ENCODE measurements around the gene ORAI3.
A peak's percentile ranks its signal among the peaks of the same experiment; 100 is the strongest.

The ORAI3 gene

GRCh38 chr16:30920891-30921290, 28.0 kb upstream of the ORAI3 start:
- FAIRE-seq, result no peak
- no peak for DNase-seq (ENCODE audit: insufficient read length, low spot score)
- no peak for TF ChIP-seq CTCF (IDR thresholded peaks at IDR 0.05; ENCODE audit: insufficient read depth, missing control alignments)

GRCh38 chr16:30921459-30921747, 27.5 kb upstream of the ORAI3 start:
- no peak for DNase-seq (ENCODE audit: insufficient read length, low spot score)
- FAIRE-seq, result no peak
- no peak for TF ChIP-seq CTCF (IDR thresholded peaks at IDR 0.05; ENCODE audit: insufficient read depth, missing control alignments)

GRCh38 chr16:30921748-30922419, 27.0 kb upstream of the ORAI3 start:
- peak; percentile 92 for TF ChIP-seq CTCF (IDR thresholded peaks at IDR 0.05; ENCODE audit: insufficient read depth, missing control alignments)
- FAIRE-seq (no peak), DNase-seq (ENCODE audit: insufficient read length, low spot score) (peak; percentile 43)

- no peak for TF ChIP-seq CTCF (IDR thresholded peaks at IDR 0.05; ENCODE audit: insufficient read depth, missing control alignments)
- FAIRE-seq, result peak; percentile 82
- DNase-seq (ENCODE audit: insufficient read length, low spot score), result peak; percentile 44
Measured at GRCh38 chr16:30922420-30922959, 26.4 kb upstream of the ORAI3 start.

- FAIRE-seq (no peak), DNase-seq (ENCODE audit: insufficient read length, low spot score) (peak; percentile 58)
- TF ChIP-seq CTCF (IDR thresholded peaks at IDR 0.05; ENCODE audit: insufficient read depth, missing control alignments), result no peak
Measured at GRCh38 chr16:30922960-30923535, 25.8 kb upstream of the ORAI3 start.

GRCh38 chr16:30923554-30924075, 25.3 kb upstream of the ORAI3 start, which contains the start of gene FBXL19:
Gene FBXL19 (plus strand): TSS chr16:30923572. CDS start chr16:30925755, 2,183 bp downstream.
- TF ChIP-seq CTCF (IDR thresholded peaks at IDR 0.05; ENCODE audit: insufficient read depth, missing control alignments), result no peak
- DNase-seq (ENCODE audit: insufficient read length, low spot score), result no peak
- FAIRE-seq, result no peak

Measured in D721Med (cell line).